Ishikawa (cell line): ENCODE measurements around the gene ABL1.

Source experiments
- CEBPB ChIP-seq: IDR thresholded peaks from 2 replicates; pipeline ENCODE4 v1.6.1; 2012
- CREB1 ChIP-seq: IDR thresholded peaks from 2 replicates; pipeline ENCODE4 v1.6.1; 2012; ENCODE audit warnings: low read depth
- EGR1 ChIP-seq: IDR thresholded peaks from 2 replicates; pipeline ENCODE4 v1.6.1; 2012
- EP300 ChIP-seq: IDR thresholded peaks from 2 replicates; pipeline ENCODE4 v1.6.1; 2012; ENCODE audit warnings: borderline replicate concordance
- FOXM1 ChIP-seq: IDR thresholded peaks from 2 replicates; pipeline ENCODE4 v1.6.1; 2012; ENCODE audit warnings: low read depth, borderline replicate concordance
- NFIC ChIP-seq: IDR thresholded peaks from 2 replicates; pipeline ENCODE4 v1.6.1; 2012
- RAD21 ChIP-seq: IDR thresholded peaks from 2 replicates; pipeline ENCODE4 v1.6.1; 2012; ENCODE audit warnings: low read depth
- TAF1 ChIP-seq: IDR thresholded peaks from 2 replicates; pipeline ENCODE4 v1.6.1; 2012; ENCODE audit warnings: low read depth, mild to moderate bottlenecking
- TCF12 ChIP-seq: IDR thresholded peaks from 2 replicates; pipeline ENCODE4 v1.6.1; 2012; ENCODE audit warnings: low read depth
- TEAD4 ChIP-seq: IDR thresholded peaks from 2 replicates; pipeline ENCODE4 v1.6.1; 2012
- YY1 ChIP-seq: IDR thresholded peaks from 2 replicates; pipeline ENCODE4 v1.6.1; 2012; ENCODE audit warnings: low read depth
- ZBTB7A ChIP-seq: IDR thresholded peaks from 2 replicates; pipeline ENCODE4 v1.6.1; 2012; ENCODE audit warnings: low read depth
- TF ChIP-seq, protein P1 (sequence below): IDR thresholded peaks from 2 replicates; pipeline ENCODE4 v1.6.1; 2012
- TF ChIP-seq, protein P2 (sequence below): IDR thresholded peaks from 2 replicates; pipeline ENCODE4 v1.6.1; 2012; ENCODE audit warnings: low read depth, mild to moderate bottlenecking
- TF ChIP-seq, protein P3 (sequence below): IDR thresholded peaks from 2 replicates; pipeline ENCODE4 v1.6.1; 2012

Gene ABL1

DNA sequence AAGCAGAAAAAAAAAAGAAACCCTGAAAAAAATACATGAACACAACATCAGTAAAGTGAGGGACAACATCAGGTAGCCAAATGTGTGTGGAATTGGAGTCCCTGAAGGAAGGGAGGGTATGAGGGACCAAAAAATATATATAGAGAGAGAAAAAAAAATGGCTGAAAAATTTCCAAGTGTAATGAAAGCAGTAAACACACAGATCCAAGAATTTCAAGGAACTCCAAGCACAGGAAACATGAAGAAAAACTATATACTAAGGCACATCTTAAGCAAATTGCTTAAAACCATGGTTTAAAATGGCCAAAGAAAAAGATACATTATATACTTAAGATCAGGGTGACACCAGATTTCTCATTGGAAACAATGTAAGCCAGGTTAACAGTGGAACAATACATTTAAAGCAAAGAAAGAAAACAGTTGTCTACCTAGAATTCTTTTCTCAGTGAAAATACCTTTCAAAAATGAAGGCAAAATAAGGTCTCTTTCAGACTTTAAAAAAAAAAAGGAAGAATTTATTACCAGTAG is 24.4 kb upstream of the ABL1 start:
- TF ChIP-seq CEBPB: no peak
- TF ChIP-seq, protein P1, sequence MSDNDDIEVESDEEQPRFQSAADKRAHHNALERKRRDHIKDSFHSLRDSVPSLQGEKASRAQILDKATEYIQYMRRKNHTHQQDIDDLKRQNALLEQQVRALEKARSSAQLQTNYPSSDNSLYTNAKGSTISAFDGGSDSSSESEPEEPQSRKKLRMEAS: no peak
- no peak for TF ChIP-seq CREB1
- no peak for TF ChIP-seq RAD21
- TF ChIP-seq YY1: no peak
- no peak for TF ChIP-seq NFIC
- TF ChIP-seq, protein P2, sequence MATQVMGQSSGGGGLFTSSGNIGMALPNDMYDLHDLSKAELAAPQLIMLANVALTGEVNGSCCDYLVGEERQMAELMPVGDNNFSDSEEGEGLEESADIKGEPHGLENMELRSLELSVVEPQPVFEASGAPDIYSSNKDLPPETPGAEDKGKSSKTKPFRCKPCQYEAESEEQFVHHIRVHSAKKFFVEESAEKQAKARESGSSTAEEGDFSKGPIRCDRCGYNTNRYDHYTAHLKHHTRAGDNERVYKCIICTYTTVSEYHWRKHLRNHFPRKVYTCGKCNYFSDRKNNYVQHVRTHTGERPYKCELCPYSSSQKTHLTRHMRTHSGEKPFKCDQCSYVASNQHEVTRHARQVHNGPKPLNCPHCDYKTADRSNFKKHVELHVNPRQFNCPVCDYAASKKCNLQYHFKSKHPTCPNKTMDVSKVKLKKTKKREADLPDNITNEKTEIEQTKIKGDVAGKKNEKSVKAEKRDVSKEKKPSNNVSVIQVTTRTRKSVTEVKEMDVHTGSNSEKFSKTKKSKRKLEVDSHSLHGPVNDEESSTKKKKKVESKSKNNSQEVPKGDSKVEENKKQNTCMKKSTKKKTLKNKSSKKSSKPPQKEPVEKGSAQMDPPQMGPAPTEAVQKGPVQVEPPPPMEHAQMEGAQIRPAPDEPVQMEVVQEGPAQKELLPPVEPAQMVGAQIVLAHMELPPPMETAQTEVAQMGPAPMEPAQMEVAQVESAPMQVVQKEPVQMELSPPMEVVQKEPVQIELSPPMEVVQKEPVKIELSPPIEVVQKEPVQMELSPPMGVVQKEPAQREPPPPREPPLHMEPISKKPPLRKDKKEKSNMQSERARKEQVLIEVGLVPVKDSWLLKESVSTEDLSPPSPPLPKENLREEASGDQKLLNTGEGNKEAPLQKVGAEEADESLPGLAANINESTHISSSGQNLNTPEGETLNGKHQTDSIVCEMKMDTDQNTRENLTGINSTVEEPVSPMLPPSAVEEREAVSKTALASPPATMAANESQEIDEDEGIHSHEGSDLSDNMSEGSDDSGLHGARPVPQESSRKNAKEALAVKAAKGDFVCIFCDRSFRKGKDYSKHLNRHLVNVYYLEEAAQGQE: no peak
- TF ChIP-seq TEAD4: no peak
- TF ChIP-seq EP300: no peak
- TF ChIP-seq ZBTB7A: no peak
- no peak for TF ChIP-seq TCF12
- TF ChIP-seq TAF1: no peak
- TF ChIP-seq EGR1: no peak
- TF ChIP-seq FOXM1: no peak
- TF ChIP-seq, protein P3, sequence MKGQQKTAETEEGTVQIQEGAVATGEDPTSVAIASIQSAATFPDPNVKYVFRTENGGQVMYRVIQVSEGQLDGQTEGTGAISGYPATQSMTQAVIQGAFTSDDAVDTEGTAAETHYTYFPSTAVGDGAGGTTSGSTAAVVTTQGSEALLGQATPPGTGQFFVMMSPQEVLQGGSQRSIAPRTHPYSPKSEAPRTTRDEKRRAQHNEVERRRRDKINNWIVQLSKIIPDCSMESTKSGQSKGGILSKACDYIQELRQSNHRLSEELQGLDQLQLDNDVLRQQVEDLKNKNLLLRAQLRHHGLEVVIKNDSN: no peak

DNA sequence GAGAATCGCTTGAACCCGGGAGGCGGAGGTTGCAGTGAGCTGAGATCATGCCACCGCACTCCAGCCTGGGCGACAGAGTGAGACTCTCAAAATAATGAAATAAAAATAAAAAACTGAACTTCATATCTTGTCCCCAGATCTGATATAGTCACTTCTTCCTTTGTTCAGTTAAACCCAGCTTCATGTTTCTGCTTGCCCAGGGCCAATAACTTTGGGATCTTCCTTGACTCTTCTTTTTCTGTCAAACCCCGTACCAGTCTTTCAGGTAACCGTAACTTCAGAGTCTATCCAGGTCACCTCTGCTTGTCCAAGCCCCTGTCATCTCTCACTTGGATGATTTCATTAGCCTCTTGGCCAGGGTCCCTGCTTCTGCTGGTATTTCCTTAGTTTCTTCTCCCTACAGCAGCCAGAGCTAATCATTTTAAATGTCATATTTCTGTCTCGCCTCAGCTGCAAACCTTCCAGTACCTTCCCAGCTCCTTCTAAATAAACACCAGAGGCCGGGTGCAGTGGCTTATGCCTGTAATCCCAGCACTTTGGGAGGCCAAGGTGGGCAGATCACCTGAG is 19.7 kb upstream of the ABL1 start:
- TF ChIP-seq NFIC (no peak), CREB1 (no peak), TCF12 (no peak), EP300 (no peak), CEBPB (no peak)

DNA sequence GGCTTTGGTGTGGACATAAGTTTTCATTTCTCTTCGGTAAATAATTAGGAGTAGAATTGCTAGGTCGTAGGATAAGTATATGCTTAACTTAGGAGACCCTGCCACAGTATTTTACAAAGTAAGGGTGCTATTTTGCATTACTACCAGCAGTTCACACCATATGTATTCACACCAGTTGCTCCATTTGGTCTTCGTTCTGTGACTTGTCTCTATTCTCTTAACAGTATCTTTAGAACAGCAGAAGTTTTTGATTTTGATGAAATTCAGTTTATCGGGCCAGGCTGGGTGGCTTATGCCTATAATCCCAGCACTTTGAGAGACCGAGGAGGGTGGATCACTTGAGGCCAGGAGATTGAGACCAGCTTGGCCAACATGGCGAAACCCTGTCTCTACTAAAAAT is 17.1 kb upstream of the ABL1 start:
- TF ChIP-seq, protein P1: no peak
- TF ChIP-seq, protein P3: no peak
- TF ChIP-seq CREB1: no peak
- TF ChIP-seq EGR1: no peak
- TF ChIP-seq TCF12: no peak
- TF ChIP-seq CEBPB: no peak
- TF ChIP-seq EP300: no peak
- TF ChIP-seq RAD21: no peak

DNA sequence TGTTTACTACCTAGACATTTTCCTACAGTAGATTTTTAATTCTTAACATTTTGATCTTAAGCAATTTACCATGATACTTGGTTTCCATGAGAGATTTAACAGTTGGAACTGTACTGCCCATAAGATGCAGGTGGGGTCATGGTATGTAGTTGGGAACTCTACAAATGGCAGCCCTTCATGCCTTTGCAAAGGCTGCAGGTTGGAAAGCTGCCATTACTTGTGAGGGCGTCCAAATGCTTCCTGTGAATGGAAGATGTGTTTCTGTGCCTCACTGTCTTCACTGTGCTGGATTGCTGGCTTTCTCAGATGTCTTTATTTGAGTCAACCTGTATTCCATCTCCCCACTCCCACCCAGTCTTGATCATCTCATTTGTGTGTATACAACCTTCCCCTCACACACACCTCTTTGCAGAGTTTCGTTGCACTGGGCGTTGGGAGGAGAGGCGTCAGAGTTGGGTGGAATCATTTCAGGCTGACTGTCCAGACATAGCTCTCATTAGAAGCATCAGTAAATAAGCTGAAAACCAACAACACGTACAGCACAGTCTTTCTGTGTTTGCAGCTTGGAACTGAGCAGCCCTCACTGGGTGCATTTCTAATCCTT is 14.8 kb upstream of the ABL1 start:
- TF ChIP-seq, protein P2: no peak
- TF ChIP-seq TAF1 (no peak), RAD21 (no peak), TCF12 (no peak), CEBPB (no peak), ZBTB7A (no peak), TEAD4 (no peak), EGR1 (no peak), NFIC (no peak), YY1 (no peak), EP300 (no peak), CREB1 (no peak), FOXM1 (no peak)
- TF ChIP-seq, protein P3: no peak
- TF ChIP-seq, protein P1: no peak

DNA sequence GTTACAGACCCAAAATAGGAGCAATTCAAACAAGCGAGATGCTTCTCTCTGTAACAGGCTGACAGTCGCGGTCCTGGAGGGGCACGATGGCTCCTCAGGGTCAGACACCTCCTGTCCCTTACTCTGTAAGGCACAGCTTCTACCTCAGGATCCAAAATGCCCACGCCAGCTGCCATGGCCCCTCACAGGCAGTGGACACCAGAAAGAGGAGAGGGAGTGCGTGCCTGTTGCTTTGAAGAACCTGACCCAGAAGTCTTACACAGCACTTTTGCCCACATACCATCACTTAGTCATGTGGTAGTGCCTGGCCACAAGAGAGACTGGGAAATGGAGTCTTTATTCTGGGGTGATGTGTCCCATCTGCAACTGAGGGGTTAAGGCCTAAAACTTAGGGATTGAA is 11.6 kb upstream of the ABL1 start:
- TF ChIP-seq EGR1 (no peak), ZBTB7A (no peak), FOXM1 (no peak), TCF12 (no peak), NFIC (no peak), YY1 (no peak), TAF1 (no peak), TEAD4 (no peak), EP300 (no peak), CREB1 (no peak), CEBPB (no peak)
- TF ChIP-seq, protein P3: no peak
- TF ChIP-seq, protein P2: no peak
